H1 (cell line): ENCODE data around the gene TMEM108. TPM values are rescaled to one million over a fixed set of nuclear protein-coding genes. Genes with fewer than 3 reads are reported as not detected.

Experiments used
- EGR1 ChIP-seq: IDR thresholded peaks from 2 replicates; pipeline ENCODE4 v1.6.1; 2011; ENCODE audit warnings: low read depth, low read length, borderline replicate concordance
- RFX5 ChIP-seq: IDR thresholded peaks from 2 replicates; pipeline ENCODE4 v1.6.1; 2011; ENCODE audit warnings: low read depth, low read length, improper control_type of control experiment, borderline replicate concordance
- RXRA ChIP-seq: IDR thresholded peaks from 2 replicates; pipeline ENCODE4 v1.6.1; 2011; ENCODE audit warnings: low read depth, mild to moderate bottlenecking, low read length, moderate library complexity; ENCODE audit not compliant: insufficient read depth
- SIX5 ChIP-seq: IDR thresholded peaks from 2 replicates; pipeline ENCODE4 v1.6.1; 2011; ENCODE audit warnings: mild to moderate bottlenecking, low read depth, low read length
- TCF12 ChIP-seq: IDR thresholded peaks from 2 replicates; pipeline ENCODE4 v1.6.1; 2011; ENCODE audit warnings: low read depth, mild to moderate bottlenecking, low read length
- polyA plus RNA-seq, 7 experiments: library from polyadenylated mRNA; depleted of rRNA in 3 of 7; stranded (reverse) in 5 of 7; unstranded in 2 of 7; fragments of >200 nt in 5 of 7; fragments of 200-250 nt in 2 of 7; gene quantifications; 1 replicate in 5 of 7; 2 replicates in 1 of 7; 4 replicates in 1 of 7; pipeline versions ENCODE4 v1.2.1 to v1.2.3, GENCODE V29; 2011 to 2013; ENCODE audit warnings: missing spikeins in 2 of 7, mixed read lengths in 2 of 7
- total RNA-seq: library from RNA; stranded (reverse); fragmentation: NEBNext Ultra II Directional; extraction: Animal tissue kit (Norgen Biotek cat#: 25700); gene quantifications from 2 replicates; pipeline ENCODE4 v1.2.1, GENCODE V29; 2021
- TF ChIP-seq, protein P1 (sequence below): fragments of 300-600 bp; sonication (generic); IDR thresholded peaks from 2 replicates; pipeline ENCODE4 v1.7.1; 2012; ENCODE audit warnings: low read length, moderate library complexity, mild to moderate bottlenecking, inconsistent platforms; ENCODE audit not compliant: insufficient replicate concordance

Gene TMEM108
- total and polyA plus RNA-seq, 2 of the 8 experiments (the other 6 are each of a cell fraction or from before 2014, with no cell fraction given) = 14.3 to 16.2 TPM

- TF ChIP-seq, protein P1, sequence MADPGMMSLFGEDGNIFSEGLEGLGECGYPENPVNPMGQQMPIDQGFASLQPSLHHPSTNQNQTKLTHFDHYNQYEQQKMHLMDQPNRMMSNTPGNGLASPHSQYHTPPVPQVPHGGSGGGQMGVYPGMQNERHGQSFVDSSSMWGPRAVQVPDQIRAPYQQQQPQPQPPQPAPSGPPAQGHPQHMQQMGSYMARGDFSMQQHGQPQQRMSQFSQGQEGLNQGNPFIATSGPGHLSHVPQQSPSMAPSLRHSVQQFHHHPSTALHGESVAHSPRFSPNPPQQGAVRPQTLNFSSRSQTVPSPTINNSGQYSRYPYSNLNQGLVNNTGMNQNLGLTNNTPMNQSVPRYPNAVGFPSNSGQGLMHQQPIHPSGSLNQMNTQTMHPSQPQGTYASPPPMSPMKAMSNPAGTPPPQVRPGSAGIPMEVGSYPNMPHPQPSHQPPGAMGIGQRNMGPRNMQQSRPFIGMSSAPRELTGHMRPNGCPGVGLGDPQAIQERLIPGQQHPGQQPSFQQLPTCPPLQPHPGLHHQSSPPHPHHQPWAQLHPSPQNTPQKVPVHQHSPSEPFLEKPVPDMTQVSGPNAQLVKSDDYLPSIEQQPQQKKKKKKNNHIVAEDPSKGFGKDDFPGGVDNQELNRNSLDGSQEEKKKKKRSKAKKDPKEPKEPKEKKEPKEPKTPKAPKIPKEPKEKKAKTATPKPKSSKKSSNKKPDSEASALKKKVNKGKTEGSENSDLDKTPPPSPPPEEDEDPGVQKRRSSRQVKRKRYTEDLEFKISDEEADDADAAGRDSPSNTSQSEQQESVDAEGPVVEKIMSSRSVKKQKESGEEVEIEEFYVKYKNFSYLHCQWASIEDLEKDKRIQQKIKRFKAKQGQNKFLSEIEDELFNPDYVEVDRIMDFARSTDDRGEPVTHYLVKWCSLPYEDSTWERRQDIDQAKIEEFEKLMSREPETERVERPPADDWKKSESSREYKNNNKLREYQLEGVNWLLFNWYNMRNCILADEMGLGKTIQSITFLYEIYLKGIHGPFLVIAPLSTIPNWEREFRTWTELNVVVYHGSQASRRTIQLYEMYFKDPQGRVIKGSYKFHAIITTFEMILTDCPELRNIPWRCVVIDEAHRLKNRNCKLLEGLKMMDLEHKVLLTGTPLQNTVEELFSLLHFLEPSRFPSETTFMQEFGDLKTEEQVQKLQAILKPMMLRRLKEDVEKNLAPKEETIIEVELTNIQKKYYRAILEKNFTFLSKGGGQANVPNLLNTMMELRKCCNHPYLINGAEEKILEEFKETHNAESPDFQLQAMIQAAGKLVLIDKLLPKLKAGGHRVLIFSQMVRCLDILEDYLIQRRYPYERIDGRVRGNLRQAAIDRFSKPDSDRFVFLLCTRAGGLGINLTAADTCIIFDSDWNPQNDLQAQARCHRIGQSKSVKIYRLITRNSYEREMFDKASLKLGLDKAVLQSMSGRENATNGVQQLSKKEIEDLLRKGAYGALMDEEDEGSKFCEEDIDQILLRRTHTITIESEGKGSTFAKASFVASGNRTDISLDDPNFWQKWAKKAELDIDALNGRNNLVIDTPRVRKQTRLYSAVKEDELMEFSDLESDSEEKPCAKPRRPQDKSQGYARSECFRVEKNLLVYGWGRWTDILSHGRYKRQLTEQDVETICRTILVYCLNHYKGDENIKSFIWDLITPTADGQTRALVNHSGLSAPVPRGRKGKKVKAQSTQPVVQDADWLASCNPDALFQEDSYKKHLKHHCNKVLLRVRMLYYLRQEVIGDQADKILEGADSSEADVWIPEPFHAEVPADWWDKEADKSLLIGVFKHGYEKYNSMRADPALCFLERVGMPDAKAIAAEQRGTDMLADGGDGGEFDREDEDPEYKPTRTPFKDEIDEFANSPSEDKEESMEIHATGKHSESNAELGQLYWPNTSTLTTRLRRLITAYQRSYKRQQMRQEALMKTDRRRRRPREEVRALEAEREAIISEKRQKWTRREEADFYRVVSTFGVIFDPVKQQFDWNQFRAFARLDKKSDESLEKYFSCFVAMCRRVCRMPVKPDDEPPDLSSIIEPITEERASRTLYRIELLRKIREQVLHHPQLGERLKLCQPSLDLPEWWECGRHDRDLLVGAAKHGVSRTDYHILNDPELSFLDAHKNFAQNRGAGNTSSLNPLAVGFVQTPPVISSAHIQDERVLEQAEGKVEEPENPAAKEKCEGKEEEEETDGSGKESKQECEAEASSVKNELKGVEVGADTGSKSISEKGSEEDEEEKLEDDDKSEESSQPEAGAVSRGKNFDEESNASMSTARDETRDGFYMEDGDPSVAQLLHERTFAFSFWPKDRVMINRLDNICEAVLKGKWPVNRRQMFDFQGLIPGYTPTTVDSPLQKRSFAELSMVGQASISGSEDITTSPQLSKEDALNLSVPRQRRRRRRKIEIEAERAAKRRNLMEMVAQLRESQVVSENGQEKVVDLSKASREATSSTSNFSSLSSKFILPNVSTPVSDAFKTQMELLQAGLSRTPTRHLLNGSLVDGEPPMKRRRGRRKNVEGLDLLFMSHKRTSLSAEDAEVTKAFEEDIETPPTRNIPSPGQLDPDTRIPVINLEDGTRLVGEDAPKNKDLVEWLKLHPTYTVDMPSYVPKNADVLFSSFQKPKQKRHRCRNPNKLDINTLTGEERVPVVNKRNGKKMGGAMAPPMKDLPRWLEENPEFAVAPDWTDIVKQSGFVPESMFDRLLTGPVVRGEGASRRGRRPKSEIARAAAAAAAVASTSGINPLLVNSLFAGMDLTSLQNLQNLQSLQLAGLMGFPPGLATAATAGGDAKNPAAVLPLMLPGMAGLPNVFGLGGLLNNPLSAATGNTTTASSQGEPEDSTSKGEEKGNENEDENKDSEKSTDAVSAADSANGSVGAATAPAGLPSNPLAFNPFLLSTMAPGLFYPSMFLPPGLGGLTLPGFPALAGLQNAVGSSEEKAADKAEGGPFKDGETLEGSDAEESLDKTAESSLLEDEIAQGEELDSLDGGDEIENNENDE = no peak
- TF ChIP-seq EGR1 (no peak), SIX5 (no peak), RXRA (no peak), TCF12 (no peak), RFX5 (no peak)
Measured at GRCh38 chr3:133074977-133075376, 36.8 kb downstream of the TMEM108 start (continued).
